Breast epithelium (tissue), 4 donors: ENCODE results near the gene PLCL2. TPM values are rescaled to one million over a fixed set of nuclear protein-coding genes. Genes with fewer than 3 reads are reported as not detected.

Source experiments
- DNase-seq, 2 donors: peaks; one replicate each; pipeline ENCODE4 v3.0.0-alpha.2; 2019; ENCODE audit warnings: low spot score in 2 of 2
- H3K27ac ChIP-seq, 2 donors: fragments of 200-600 bp; sonication (generic) in 1 of 2; one replicate each; pipeline ENCODE4 v1.5.1; 2016 to 2019; ENCODE audit warnings: mild to moderate bottlenecking in 1 of 2
- H3K27me3 ChIP-seq, 2 donors: fragments of 200-600 bp; sonication (generic) in 1 of 2; one replicate each; pipeline versions ENCODE4 v1.5.1 to v1.6.0; 2017 to 2019; ENCODE audit warnings: control low read depth in 1 of 2, mild to moderate bottlenecking in 1 of 2
- H3K36me3 ChIP-seq: fragments of 200-600 bp; one replicate; pipeline ENCODE4 v1.5.1; 2019
- H3K4me1 ChIP-seq, 2 donors: fragments of 200-600 bp; sonication (generic); one replicate each; pipeline ENCODE4 v1.5.1; 2016 to 2019; ENCODE audit warnings: control low read depth in 1 of 2
- H3K4me3 ChIP-seq, 3 donors: fragments of 200-600 bp; sonication (generic); 1 replicate in 2 of 3; 2 replicates in 1 of 3; pipeline ENCODE4 v1.5.1; 2016 to 2019; ENCODE audit warnings: mild to moderate bottlenecking in 3 of 3, moderate library complexity in 2 of 3
- H3K9me3 ChIP-seq, 2 donors: fragments of 200-600 bp; sonication (generic) in 1 of 2; one replicate each; pipeline ENCODE4 v1.5.1; 2016 to 2019; ENCODE audit warnings: control low read depth in 1 of 2
- CTCF ChIP-seq, 3 donors: fragments of 450-650 bp; IDR thresholded peaks; one replicate each; pipeline ENCODE4 v1.5.1; 2016 to 2017; ENCODE audit warnings: antibody characterized with exemption in 3 of 3, mild to moderate bottlenecking in 3 of 3, moderate library complexity in 3 of 3
- POLR2A ChIP-seq: fragments of 450-650 bp; IDR thresholded peaks from one replicate; pipeline ENCODE4 v1.6.1; 2016; ENCODE audit warnings: antibody characterized with exemption, mild to moderate bottlenecking, moderate library complexity
- POLR2AphosphoS5 ChIP-seq, 3 donors: sonication (generic); formaldehyde crosslinking; IDR thresholded peaks; one replicate each; pipeline ENCODE4 v1.6.1; 2017; ENCODE audit warnings: antibody characterized with exemption in 3 of 3
- intact Hi-C: fragments of 100-400 bp; cut with DNase I; formaldehyde crosslinking; loops from one replicate; pipeline ENCODE4 v1.15.1; 2023; ENCODE audit warnings: low total_unique reads
- total RNA-seq, 3 donors: library from RNA; depleted of rRNA; stranded (reverse); fragments of >200 nt; gene quantifications; one replicate each; pipeline ENCODE4 v1.1.0, GENCODE V29; 2016

Gene PLCL2
- total RNA-seq, 3 donors from 2014 or later, result 7.8 to 21.9 (median 17.0) TPM

DNA sequence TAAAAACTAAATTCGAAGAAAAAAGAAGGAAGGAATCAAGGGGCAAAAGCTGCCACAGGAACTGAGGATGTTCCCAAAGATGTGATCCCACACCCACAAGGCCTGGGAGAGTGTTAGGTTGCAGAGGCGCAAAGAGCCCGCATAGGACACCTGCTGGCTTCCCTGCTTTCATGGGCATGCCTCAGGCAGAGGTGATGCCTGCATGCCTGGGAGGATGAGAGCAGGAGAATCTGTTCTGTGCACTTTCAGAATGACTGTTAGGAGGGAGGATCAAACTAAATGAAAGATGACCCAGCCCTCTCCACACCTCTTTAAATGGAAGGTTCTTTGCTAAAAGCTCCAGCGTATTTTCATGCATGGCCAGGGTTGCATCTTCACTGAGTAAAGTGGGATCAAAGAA lies 162.4 kb downstream of the PLCL2 start:
- H3K9me3 ChIP-seq, result peaks cover 0 to 13% of the 10 kb centered on the region in 2 donors
- intact Hi-C loops, result no loop called here
- no peak overlapping the region for H3K27ac ChIP-seq
- DNase-seq, result no peak
- no peaks in the 10 kb centered on the region for H3K4me1 ChIP-seq
- no peaks in the 10 kb centered on the region for H3K27me3 ChIP-seq
- no peak for TF ChIP-seq POLR2AphosphoS5 (IDR thresholded peaks at IDR 0.05)
- TF ChIP-seq CTCF (IDR thresholded peaks at IDR 0.05), result no peak
- TF ChIP-seq POLR2A, result no peak
- H3K36me3 ChIP-seq, result no peaks in the 10 kb centered on the region
- H3K4me3 ChIP-seq, result no peak overlapping the region

DNA sequence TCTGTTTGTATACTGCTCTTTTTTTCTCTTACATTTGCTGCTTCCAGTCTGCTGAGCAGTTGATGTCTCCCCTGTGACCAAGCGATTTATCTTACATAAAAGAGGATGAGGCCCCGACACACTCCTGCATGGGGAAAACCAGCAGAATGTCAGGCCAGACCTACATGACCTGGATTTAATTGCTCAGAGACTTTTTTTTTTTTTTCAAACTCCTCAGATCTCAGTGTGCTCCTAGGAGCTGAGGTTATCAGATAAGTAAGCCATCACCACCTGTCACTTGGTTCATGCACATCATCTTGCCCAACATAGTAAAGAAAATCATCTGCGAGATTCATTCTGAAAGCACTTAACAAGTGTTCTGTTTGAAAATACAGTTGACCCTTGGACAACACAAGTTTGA lies 163.1 kb downstream of the PLCL2 start:
- Histone ChIP-seq H3K27me3 (no peaks in the 10 kb centered on the region), H3K4me1 (no peaks in the 10 kb centered on the region), H3K9me3 (peaks cover 0 to 13% of the 10 kb centered on the region in 2 donors), H3K36me3 (no peaks in the 10 kb centered on the region), H3K4me3 (no peak overlapping the region), H3K27ac (no peak overlapping the region)
- TF ChIP-seq CTCF (IDR thresholded peaks at IDR 0.05), result no peak
- TF ChIP-seq POLR2AphosphoS5 (IDR thresholded peaks at IDR 0.05), result no peak
- no peak for TF ChIP-seq POLR2A
- intact Hi-C loops, result no loop called here
- DNase-seq, result no peak

- Histone ChIP-seq H3K4me1 (no peaks in the 10 kb centered on the region), H3K27me3 (no peaks in the 10 kb centered on the region), H3K27ac (no peak overlapping the region), H3K4me3 (no peak overlapping the region), H3K9me3 (peaks cover 8 to 18% of the 10 kb centered on the region in 2 donors), H3K36me3 (no peaks in the 10 kb centered on the region)
- intact Hi-C loops, result no loop called here
- no peak for TF ChIP-seq POLR2A
- no peak for TF ChIP-seq CTCF (IDR thresholded peaks at IDR 0.05)
- TF ChIP-seq POLR2AphosphoS5 (IDR thresholded peaks at IDR 0.05), result no peak
- DNase-seq, result no peak
These were observed 165.3 kb downstream of the PLCL2 start for GRCh38 chr3:17050071-17050470.

GRCh38 chr3:17050506-17050905 lies 165.8 kb downstream of the PLCL2 start:
- Histone ChIP-seq H3K27ac (no peak overlapping the region), H3K36me3 (no peaks in the 10 kb centered on the region), H3K4me1 (no peaks in the 10 kb centered on the region), H3K9me3 (peaks cover 8 to 18% of the 10 kb centered on the region in 2 donors), H3K4me3 (no peak overlapping the region), H3K27me3 (no peaks in the 10 kb centered on the region)
- intact Hi-C loops, result no loop called here
- TF ChIP-seq POLR2A (no peak), CTCF (IDR thresholded peaks at IDR 0.05) (no peak), POLR2AphosphoS5 (IDR thresholded peaks at IDR 0.05) (no peak)
- DNase-seq, result no peak

GRCh38 chr3:17052363-17052762 lies 167.6 kb downstream of the PLCL2 start:
- Histone ChIP-seq H3K9me3 (peaks cover 8 to 18% of the 10 kb centered on the region in 2 donors), H3K27me3 (no peaks in the 10 kb centered on the region), H3K27ac (no peak overlapping the region), H3K36me3 (no peaks in the 10 kb centered on the region), H3K4me1 (no peaks in the 10 kb centered on the region), H3K4me3 (no peak overlapping the region)
- TF ChIP-seq CTCF (IDR thresholded peaks at IDR 0.05) (no peak), POLR2A (no peak), POLR2AphosphoS5 (IDR thresholded peaks at IDR 0.05) (no peak)
- no peak for DNase-seq
- intact Hi-C loops, result no loop called here
